Loucy (cell line): ENCODE data around the gene SEC11A.

Source experiments
- CTCF ChIP-seq: fragments of 200-600 bp; sonication (generic); conservative IDR thresholded peaks from 2 replicates; pipeline ENCODE4 v1.5.1; 2014; ENCODE audit warnings: mild to moderate bottlenecking, antibody characterized with exemption, low read length
- EZH2phosphoT487 ChIP-seq: fragments of 200-600 bp; IDR thresholded peaks from 2 replicates; pipeline ENCODE4 v1.6.1; 2018; ENCODE audit warnings: antibody characterized with exemption, mild to moderate bottlenecking, moderate library complexity, borderline replicate concordance

GRCh38 chr15:84748274-84749110 lies 32.6 kb upstream of the SEC11A start, which contains the start of gene ZNF592:
- TF ChIP-seq CTCF (no peak), EZH2phosphoT487 (no peak)
